C4-2B (cell line): ENCODE measurements around the gene MAP1LC3B.

Source experiments
- CTCF ChIP-seq: fragments of 450-650 bp; conservative IDR thresholded peaks from 2 replicates; pipeline ENCODE4 v1.5.1; 2017; ENCODE audit warnings: mild to moderate bottlenecking
- ZFX ChIP-seq: fragments of 450-650 bp; IDR thresholded peaks from 2 replicates; pipeline ENCODE4 v1.6.1; 2017

GRCh38 chr16:87348616-87349157 is 43.4 kb upstream of the MAP1LC3B start:
- TF ChIP-seq CTCF (no peak), ZFX (no peak)
